Measurements from ENCODE around the gene YDJC.
"Not testable (repeated sequence)": the region's sequence is repeated elsewhere in the genome, so short reads cannot be mapped to it uniquely, and the experiment has no call there.

The YDJC gene, protein sequence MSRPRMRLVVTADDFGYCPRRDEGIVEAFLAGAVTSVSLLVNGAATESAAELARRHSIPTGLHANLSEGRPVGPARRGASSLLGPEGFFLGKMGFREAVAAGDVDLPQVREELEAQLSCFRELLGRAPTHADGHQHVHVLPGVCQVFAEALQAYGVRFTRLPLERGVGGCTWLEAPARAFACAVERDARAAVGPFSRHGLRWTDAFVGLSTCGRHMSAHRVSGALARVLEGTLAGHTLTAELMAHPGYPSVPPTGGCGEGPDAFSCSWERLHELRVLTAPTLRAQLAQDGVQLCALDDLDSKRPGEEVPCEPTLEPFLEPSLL

DNA sequence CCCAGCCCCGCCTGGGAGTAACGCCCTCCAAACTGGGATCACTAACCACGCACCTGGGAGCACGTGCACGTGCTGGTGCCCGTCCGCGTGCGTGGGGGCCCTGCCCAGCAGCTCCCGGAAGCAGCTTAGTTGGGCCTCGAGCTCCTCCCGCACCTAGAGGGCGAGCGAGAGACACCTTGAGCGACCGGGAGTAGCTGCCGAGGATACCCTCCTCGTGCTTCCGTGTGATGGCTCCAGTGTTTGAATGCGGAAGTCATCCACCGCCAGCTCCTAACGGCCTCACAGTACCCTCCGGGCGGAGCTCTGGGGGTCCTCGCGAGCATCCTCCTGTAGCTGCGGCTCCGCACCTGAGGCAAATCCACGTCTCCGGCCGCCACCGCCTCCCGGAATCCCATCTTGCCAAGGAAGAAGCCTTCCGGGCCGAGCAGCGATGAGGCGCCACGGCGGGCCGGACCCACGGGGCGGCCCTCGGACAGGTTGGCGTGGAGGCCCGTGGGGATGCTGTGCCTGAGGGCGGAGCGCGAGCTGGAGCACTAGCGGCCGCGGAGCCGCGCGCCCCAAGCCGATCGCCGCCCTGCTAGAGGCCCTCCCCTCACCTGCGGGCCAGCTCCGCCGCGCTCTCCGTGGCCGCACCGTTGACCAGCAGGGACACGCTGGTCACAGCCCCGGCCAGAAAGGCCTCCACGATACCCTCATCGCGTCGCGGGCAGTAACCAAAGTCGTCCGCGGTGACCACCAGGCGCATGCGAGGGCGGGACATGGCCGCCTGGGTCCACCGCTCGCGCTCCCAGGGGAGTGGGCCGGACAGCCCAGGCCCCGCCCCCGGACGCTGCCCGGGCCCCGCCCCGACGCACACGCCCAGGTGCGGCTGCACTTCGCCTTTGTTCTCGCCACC, at the start of gene YDJC:
Gene YDJC (minus strand): TSS at position 768 of the 895 bp plus-strand sequence. CDS start 8 bp downstream, at position 760.
- peak; percentile 95 for DNase-seq (ENCODE audit: low read depth)

DNA sequence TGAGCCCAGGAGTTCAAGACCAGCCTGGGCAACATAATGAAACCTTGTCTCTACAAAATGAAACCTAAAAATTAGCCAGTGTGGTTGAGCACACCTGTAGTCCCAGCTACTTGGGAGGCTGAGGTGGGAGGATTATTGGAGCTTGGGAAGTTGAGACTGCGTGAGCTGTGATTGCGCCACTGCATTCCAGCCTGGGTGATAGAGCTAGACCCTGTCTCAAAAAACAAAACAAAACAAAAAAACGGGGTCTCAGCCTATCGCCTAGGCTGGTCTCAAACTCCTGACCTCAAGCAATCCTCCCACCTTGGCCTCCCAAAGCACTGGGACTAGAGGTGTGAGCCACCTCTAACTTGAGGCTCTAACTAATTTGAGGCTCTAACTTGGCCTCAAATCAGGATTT, 49.6 kb upstream of the YDJC start:
- no peak for DNase-seq (ENCODE audit: low read depth)

DNA sequence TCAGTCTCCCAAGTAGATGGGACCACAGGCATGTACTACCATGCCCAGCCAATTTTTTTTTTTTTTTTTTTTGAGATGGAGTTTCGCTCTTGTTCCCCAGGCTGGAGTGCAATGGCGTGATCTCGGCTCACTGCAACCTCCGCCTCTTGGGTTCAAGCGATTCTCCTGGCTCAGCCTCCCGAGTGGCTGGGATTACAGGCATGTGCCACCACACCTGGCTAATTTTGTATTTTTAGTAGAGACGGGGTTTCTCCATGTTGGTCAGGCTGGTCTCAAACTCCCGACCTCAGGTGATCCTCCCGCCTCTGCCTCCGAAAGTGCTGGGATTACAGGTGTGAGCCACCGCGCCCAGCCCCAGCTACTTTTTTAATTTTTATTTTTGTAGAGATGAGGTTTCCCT, 49.0 kb upstream of the YDJC start:
- not testable (repeated sequence) for DNase-seq (ENCODE audit: low read depth)

DNA sequence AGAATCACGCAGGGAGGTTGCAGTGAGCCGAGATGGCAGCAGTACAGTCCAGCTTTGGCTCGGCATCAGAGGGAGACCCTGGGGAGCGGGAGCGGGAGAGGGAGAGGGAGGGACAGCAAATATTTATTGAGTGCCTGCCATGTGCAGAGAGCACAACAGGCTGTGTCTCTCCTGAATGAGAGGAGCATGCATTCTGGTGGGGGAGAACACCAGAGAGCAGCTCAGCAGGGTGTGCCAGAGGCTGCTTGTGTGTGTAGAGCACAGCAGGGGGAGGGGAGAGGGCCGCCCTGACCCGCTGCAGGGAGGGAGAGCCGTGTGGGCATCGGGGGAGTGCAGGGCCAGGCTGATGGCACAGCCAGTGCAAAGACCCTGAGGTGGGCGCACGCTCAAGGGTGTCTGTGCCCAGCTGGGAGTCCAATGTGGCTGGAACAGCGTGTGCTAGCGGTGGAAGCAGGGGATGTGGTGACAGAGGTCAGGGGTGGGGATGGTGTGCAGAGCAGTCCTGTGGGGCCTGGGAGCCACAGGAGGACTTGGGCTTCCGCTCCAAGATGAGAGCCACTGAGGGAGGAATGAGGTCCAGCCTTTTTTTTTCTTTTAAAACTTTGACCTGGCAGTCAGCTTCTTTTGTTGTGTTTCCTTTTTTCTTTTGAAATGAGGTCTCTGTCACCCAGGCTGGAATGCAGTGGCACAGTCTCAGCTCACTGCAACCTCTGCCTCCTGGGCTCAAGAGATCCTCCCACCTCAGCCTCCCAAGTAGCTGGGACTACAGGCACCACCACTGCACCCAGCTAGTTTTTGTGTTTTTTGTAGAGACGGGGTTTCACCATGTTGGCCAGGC, 48.0 kb upstream of the YDJC start:
- no peak for DNase-seq (ENCODE audit: low read depth)

DNA sequence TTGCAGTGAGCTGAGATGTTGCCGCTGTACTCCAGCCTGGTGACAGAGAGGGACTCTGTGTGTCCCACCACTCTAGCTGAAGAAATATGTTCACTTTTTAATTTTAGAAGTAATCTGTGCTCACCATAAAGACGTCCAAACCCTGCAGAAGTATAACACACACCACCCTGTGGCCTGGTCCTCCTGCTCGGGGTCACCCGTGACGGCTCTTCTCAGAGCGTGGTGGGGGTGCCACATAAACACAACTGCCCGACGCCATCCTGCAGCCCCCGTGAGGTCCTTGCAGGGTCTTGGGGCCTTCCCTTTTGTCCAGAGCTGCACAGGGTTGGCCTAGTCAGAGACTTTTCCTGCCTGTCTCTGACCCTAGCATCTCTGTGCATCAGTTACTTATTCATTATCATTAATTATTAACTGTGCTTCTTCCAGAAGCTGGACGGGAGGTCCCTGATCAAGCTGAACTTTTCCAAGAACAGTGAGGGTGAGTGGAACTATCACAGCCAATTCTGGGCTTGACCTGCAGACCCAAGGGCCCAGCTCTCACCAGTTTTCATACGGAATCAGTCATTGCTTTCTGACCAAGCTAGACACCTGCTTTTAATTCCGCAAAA, 44.9 kb upstream of the YDJC start:
- no peak for DNase-seq (ENCODE audit: low read depth)

DNA sequence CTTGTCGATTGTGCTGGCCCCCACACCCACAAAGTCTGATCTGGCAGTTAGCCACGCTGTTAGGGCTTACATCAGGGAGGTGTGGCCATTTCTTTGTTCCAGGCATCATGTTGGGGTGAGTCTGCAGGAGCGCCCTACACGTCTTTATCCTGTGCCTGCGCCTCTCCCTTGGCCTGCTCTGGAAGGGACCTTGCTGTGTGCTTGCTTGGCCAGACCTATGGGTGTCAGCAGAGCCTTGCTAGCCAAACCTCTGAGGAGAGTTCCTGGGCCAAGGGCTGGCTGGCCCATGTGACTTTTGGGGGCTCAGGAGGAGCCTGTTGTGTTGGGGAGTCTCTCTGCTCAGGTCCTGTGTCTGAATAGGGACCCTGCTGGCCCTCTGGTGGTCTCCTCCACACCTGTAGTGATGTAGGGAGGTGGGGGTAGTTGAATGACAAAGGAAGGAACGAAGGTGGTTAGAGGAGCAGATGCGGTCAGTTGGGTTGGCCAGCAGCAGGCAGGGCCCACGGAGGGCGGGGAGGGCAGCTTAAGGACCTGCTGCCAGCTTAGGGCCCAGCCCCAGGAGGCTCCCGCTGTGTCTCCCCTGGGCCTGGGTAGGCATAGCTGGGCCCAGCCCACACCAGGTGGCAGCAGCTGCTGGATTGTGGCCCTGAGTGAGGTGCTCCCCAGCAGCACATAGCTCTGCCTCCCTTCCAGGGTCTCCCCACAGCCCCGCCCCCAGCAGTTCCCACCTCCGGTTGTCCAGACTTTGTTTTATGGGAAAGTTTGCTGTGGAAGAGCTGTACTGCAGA, 43.9 kb upstream of the YDJC start:
- no peak for DNase-seq (ENCODE audit: low read depth)

DNA sequence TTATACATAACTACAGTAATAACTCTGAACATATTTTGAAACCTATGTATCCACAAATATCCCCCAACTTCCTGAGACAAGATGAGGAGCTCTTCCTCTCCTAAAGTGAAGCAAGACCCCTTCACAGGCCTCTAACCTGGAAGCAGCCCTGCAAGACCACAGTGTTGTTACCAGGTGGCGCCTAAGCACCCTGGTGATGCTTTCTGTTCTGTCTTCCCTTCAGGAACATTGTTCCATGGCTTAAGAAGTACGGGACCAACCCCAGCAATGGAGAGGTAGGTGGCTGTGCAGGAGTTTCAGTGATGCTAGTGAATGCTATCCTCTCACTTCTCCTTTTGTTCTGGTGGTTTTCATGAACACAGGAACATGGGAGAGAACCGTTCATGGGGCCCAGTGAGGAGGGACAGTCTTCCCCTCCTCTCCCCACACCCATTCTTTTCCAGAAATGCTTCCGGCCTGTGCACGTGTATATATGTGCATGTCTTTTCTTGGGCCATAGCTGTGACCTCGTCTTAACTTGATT, 42.3 kb upstream of the YDJC start:
- DNase-seq (ENCODE audit: low read depth) = no peak

DNA sequence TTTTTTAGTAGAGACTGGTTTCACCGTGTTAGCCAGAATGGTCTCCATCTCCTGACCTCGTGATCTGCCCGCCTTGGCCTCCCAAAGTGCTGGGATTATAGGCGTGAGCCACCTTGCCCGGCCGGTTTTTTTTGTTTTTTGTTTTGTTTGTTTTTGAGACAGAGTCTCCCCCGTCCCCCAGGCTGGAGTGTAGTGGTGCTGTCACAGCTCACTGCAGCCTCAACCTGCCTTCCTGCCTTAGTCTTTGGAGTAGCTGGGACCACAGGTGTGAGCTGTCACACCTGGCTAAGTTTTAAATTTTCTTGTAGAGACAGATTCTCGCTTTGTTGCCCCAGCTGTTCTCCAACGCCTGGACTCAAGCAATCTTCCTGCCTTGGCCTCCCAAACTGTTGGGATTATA, 39.2 kb upstream of the YDJC start:
- no peak for DNase-seq (ENCODE audit: low read depth)

DNA sequence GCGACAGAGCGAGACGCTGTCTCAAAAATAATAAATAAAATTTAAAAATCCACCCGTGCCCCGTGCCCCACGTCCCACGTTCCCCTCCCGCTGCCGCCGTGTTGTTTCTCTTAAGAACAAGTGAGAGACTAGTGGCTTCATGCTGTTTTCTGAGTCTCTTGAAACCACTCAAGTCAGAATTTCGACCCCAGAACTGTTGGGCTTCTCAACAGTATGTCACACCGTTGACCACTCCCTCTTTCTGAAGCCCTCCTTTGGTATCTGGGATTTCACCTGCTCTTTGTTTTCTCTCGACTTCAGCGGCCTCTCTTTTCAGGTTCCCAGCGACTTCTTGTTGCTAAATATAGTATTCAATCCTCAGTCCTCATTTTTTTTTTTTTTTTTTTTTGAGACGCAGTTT, 37.0 kb upstream of the YDJC start:
- no peak for DNase-seq (ENCODE audit: low read depth)

DNA sequence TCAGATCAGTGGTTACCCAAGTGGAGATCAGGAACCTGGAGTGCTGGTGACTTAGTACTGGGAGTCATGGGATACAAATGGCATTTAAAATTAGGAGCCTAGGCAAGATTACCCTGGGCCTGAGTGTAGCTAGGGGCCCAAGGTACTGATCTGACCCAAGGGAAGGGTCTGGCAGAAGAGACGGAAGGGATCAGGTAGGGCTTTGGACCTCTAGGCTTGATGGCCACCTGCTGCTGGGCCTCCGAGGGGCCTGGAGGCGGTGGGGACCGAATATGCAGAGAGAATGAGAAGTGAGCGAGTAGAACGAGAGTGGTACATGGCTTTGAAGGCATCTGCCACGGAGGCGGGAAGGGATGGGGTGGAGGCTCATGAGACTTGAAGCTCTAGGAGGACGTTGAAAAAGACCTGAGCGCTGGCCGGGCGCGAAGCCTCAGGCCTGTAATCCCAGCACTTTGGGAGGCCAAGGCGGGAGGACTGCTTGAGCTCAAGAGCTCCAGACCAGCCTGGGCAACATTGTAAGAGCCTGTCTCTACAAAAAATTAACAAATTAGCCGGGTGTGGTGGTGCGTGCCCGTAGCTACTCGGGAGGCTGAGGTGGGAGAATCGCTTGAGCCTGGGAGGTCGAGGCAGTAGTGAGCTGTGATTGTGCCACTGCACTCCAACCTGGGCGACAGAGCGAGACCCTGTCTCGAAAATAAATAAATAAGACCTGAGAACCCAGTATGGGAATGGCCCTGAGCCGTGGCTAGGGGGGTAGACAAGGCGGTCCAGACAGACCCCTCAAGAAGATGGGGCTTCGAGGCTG, 35.4 kb upstream of the YDJC start:
- no peak for DNase-seq (ENCODE audit: low read depth)

DNA sequence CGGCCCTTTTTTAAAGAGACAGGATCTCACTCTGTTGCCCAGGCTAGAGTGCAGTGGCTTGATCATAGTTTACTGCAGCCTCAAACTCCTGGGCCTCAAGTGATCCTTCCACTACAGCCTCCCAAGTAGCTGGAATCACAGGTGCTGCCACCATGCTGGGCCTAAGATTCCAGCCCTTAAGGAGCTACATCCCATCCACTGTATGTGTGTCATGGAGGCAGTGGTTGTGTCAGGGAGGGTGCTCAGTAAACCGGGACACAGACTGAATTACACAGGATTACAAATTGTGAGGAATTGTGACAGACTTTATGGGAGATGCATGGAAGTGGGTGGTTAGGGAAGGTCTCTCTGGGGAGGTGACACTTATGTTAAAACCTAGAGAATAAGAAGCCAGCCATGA, 33.9 kb upstream of the YDJC start:
- no peak for DNase-seq (ENCODE audit: low read depth)

DNA sequence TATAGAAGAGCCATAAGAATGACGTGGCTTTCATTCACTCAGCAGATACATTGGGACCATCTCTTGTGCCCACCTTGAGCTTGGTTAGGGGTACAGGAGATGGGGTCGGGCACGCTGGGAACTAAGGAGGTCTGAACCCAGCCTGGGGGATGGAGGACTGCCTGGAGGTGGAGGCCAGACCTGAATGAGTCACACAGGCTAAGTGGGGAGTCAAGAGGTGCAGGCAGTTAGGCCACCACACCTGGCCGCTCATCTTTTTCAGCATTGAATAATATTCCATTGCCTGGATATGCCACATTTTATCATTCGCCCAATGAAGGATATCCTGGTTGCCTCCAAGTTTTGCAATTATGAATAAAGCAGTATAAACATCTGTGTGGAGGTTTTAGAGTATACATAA, 32.2 kb upstream of the YDJC start:
- DNase-seq (ENCODE audit: low read depth) = no peak

DNA sequence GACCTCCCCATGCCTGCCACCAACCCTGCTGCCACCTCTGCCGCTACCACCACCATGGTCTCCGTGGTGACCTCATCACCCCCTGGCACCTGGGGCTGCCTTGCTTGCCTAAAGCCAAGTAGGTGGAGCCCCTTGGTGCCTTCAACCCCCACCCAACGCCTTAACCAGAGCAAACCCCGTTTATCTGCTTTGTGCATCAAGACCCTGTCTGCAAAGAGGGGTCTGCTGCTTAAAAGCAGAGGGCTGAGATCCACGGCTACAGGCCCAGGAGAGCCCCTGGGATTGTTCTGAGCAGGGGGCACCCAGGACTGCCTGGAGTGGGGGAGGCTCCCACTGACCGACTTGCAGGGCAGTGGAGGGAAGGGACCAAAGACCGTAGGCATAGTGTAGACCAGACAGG, 31.1 kb upstream of the YDJC start:
- no peak for DNase-seq (ENCODE audit: low read depth)

DNA sequence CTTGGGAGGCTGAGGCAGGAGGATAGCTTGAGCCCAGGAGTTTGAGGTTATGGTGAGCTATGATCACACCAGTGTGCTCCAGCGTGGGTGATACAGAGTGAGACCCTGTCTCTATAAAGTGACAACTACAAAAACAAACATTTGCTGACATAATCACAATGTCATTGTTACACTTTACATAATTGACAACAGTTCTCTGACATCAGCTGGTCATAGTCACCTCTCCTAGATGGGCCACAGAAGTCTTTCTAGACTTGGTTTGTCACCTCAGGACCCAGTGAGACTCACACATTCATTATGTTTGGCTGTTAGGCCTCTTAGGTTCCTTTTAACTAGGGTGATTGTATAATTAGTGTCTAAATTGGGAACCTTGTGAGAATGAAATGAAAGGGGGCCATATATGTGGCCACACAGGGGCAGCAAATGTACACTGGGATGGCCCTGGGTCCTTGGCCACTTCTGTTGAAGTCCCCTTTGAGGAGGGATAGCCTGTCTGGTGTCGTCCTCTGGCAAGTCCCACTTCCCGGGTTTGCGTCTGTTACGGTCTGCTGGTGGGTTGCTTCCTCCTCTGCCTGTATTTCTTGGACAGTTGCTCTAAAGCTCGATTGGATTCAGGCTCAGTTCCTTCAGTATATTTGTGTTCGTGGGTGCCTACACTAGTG, 30.2 kb upstream of the YDJC start:
- DNase-seq (ENCODE audit: low read depth) = no peak

DNA sequence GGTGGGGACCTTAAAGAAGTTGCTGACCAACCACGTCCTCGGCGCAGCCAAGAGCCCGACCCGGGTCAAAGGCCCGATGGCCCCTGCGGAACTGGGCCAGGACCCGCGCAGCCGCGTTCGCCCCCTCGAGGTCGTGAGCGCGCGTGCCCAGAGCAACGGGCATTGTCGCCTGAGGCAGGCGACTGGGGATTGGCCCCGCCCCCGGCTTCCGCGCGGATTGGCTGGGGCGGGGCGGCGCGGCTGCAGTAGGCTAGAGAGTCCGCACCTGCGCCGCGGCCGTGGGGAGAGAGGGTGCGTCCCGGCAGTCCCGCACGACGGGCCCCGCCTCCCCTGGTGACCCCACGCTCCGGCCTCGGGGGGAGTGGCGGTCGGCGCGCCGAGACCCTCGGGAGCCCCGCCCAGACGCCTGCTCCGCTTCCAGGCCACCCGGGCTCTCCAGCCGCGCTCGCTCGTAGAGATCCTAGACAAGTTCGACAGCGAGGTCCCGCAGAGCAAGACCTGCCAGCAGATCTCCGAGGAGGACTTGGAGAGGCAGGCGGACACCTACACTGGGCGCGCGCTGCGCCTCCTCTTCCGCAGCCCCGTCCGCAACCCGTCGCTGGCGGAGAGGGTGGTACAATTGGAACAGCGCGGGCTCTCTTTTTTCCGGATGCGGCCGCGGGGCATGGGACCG, 27.7 kb upstream of the YDJC start:
- DNase-seq (ENCODE audit: low read depth) = peak; percentile 71

DNA sequence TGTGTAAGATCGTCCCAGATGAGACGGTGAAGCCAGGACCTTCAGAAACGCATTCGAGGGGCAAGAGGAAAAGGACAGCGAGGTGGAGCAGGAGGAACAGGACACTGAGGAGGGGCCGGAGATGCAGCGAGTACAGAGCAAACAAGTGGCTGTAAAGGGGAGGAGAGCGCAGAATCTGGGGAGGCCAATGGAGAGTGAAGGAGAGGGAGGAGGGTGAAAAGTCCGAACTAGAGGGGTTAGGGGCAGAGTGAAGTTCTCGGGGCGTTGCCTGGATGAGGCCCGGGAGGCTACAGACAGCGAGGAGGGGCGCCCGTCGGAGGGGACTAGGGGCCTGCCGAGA, 27.2 kb upstream of the YDJC start:
- DNase-seq (ENCODE audit: low read depth) = no peak

DNA sequence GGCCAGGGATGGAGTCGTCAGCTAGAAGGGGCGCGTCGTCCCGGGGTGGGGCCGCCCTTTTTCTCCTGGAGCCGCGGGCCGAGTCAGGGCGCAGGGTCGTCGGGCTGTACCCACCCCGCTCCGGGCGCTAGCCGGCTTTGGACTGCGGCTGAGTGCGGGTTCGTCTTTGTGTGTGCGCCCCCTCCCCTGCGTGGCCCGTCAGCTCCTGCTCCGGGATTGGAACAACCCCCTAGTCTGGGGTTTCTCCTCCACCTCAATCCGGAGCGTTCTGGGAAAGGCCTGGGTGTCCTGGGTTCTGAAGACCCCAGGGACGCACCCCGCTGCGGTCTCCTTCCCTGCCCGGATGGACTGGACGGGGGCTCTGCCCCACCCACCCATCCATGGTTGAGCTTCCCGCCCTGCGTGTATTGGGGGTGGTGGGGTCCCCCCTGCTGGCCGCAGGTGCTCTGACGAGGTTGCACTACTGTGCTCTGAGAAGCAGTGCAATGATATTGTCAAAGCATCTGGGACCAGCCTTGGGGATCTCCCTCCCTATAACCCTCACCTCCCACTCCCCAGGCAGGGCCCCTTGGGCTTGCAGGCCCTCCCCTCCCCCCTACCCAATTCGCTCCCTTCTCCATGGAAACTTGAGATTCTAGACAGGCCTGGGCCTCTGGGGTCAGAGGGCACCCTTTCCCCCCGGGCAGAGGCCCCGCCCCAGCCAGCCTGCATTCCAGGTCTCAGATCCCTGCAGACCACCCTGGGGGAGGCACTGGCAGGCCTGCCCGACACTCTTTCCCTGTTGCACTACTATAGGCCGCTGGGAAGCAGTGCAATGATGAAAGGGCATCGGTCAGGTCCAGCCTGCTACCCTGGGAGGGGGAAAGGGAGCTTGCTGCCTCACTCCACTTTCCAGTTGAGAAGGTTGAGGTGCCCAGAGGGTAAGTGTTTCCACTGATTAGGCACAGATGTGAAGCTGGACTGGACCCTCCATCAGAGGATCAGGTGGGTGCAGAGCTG, 23.0 kb upstream of the YDJC start:
- DNase-seq (ENCODE audit: low read depth) = no peak

DNA sequence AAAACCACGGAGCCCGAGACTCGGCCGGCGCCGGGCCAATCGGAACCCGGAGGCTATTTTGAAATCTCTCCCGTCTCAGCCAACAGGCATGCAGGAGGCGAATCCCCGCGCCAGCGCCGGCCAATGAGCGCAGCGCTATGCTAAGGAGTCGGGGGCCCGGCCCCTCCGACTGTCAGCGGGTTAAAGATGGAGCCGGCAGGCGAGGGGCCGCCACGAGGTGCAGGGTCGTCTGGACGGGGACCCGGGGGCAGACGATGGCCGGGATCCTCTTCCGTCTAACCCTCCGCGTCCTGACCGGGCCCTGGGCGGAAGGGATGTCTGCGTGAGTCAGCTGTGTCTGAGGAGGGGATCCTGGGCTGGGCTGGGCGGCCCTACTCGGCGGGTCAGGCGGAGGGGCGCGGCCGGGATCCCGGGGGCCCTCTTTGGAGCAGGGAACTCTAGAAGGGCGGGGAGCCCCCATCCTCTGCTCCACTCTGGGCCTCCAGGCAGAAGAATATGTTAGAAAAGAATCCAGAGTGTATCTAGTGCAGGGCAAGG, 22.3 kb upstream of the YDJC start:
- peak; percentile 76 for DNase-seq (ENCODE audit: low read depth)

Data from activated T-cell treated with anti-CD3 and anti-CD28 coated beads for 1 hour (primary cell).